ENCODE results near the gene SLC35F1. TPM values are rescaled to one million over a fixed set of nuclear protein-coding genes. Genes with fewer than 3 reads are reported as not detected.

The SLC35F1 gene
- total and polyA plus RNA-seq, 2 donors (not counting 1 experiment from before 2014, with no cell fraction given), result not detected

GRCh38 chr6:118309337-118310093, 402.5 kb downstream of the SLC35F1 start:
- no peaks in the 10 kb centered on the region for H4K20me1 ChIP-seq (ENCODE audit: control insufficient read depth, insufficient read depth, low read length, poor library complexity, severe bottlenecking)
- Mint-ChIP-seq H3K27me3 (peaks cover 3% of the 10 kb centered on the region), H3K4me3 (no peak overlapping the region), H3K4me1 (no peaks in the 10 kb centered on the region), H3K9me3 (ENCODE audit: insufficient read depth) (no peaks in the 10 kb centered on the region), H3K27ac (no peak overlapping the region)
- H3K27me3 ChIP-seq (replicated peaks in 1 of 4; ENCODE audit: control extremely low read depth in 1 of 4, control insufficient read depth in 3 of 4, insufficient read depth in 4 of 4, low read length in 3 of 4), result no peaks in the 10 kb centered on the region
- no peak overlapping the region for H3K27ac ChIP-seq (ENCODE audit: low read length in 2 of 2)
- H3K9ac ChIP-seq (ENCODE audit: low read length), result no peak overlapping the region
- ATAC-seq (ENCODE audit: low read depth) (no peak), DNase-seq (no peak)
- no CpG with 5 or more reads among the region's 2 CpGs for WGBS (ENCODE audit: insufficient coverage)
- ChIA-PET CTCF (interaction anchor here (0.5 kb wide), 1 partner anchor 919 kb away, joined by 3 read pairs; no protein-coding TSS in a partner anchor), POLR2A (no interaction called here)
- no peaks in the 10 kb centered on the region for H3K36me3 ChIP-seq (replicated peaks in 1 of 2; ENCODE audit: control extremely low read depth in 1 of 2, control insufficient read depth in 1 of 2, extremely low read depth in 1 of 2, insufficient read depth in 2 of 2, low read length in 1 of 2)
- no peak overlapping the region for H3K4me2 ChIP-seq (replicated peaks; ENCODE audit: low read depth, low read length, poor library complexity, severe bottlenecking)
- no peaks in the 10 kb centered on the region for H3K9me3 ChIP-seq (ENCODE audit: control extremely low read depth in 1 of 3, control insufficient read depth in 2 of 3, insufficient read depth in 1 of 3, low read length in 2 of 3)
- H2AFZ ChIP-seq (ENCODE audit: insufficient read depth, low read depth, low read length, poor library complexity, severe bottlenecking), result no peak overlapping the region
- no peak overlapping the region for H3K4me3 ChIP-seq (ENCODE audit: control extremely low read depth in 1 of 5, extremely low read depth in 1 of 5, insufficient read depth in 1 of 5, low read depth in 2 of 5, low read length in 4 of 5)
- TF ChIP-seq EZH2 (IDR thresholded peaks at IDR 0.05; ENCODE audit: borderline replicate concordance, insufficient read depth, low read depth, low read length, poor library complexity, severe bottlenecking), result no peak
- TF ChIP-seq, protein P1, sequence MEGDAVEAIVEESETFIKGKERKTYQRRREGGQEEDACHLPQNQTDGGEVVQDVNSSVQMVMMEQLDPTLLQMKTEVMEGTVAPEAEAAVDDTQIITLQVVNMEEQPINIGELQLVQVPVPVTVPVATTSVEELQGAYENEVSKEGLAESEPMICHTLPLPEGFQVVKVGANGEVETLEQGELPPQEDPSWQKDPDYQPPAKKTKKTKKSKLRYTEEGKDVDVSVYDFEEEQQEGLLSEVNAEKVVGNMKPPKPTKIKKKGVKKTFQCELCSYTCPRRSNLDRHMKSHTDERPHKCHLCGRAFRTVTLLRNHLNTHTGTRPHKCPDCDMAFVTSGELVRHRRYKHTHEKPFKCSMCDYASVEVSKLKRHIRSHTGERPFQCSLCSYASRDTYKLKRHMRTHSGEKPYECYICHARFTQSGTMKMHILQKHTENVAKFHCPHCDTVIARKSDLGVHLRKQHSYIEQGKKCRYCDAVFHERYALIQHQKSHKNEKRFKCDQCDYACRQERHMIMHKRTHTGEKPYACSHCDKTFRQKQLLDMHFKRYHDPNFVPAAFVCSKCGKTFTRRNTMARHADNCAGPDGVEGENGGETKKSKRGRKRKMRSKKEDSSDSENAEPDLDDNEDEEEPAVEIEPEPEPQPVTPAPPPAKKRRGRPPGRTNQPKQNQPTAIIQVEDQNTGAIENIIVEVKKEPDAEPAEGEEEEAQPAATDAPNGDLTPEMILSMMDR (IDR thresholded peaks at IDR 0.05), result no peak
- H3K79me2 ChIP-seq (ENCODE audit: control insufficient read depth, insufficient read depth, low read length), result no peaks in the 10 kb centered on the region
- no peaks in the 10 kb centered on the region for H3K4me1 ChIP-seq (ENCODE audit: control insufficient read depth in 2 of 2, insufficient read depth in 2 of 2, low read length in 2 of 2)
- intact Hi-C loops (cut with micrococcal nuclease), result no loop called here

- Histone ChIP-seq H3K4me3 (ENCODE audit: control extremely low read depth in 1 of 5, extremely low read depth in 1 of 5, insufficient read depth in 1 of 5, low read depth in 2 of 5, low read length in 4 of 5) (no peak overlapping the region), H3K27ac (ENCODE audit: low read length in 2 of 2) (no peak overlapping the region), H3K9ac (ENCODE audit: low read length) (no peak overlapping the region), H3K79me2 (ENCODE audit: control insufficient read depth, insufficient read depth, low read length) (no peaks in the 10 kb centered on the region), H3K36me3 (replicated peaks in 1 of 2; ENCODE audit: control extremely low read depth in 1 of 2, control insufficient read depth in 1 of 2, extremely low read depth in 1 of 2, insufficient read depth in 2 of 2, low read length in 1 of 2) (no peaks in the 10 kb centered on the region), H3K4me2 (replicated peaks; ENCODE audit: low read depth, low read length, poor library complexity, severe bottlenecking) (no peak overlapping the region), H3K27me3 (replicated peaks in 1 of 4; ENCODE audit: control extremely low read depth in 1 of 4, control insufficient read depth in 3 of 4, insufficient read depth in 4 of 4, low read length in 3 of 4) (no peaks in the 10 kb centered on the region), H2AFZ (ENCODE audit: insufficient read depth, low read depth, low read length, poor library complexity, severe bottlenecking) (no peak overlapping the region), H4K20me1 (ENCODE audit: control insufficient read depth, insufficient read depth, low read length, poor library complexity, severe bottlenecking) (no peaks in the 10 kb centered on the region), H3K9me3 (ENCODE audit: control extremely low read depth in 1 of 3, control insufficient read depth in 2 of 3, insufficient read depth in 1 of 3, low read length in 2 of 3) (no peaks in the 10 kb centered on the region), H3K4me1 (ENCODE audit: control insufficient read depth in 2 of 2, insufficient read depth in 2 of 2, low read length in 2 of 2) (no peaks in the 10 kb centered on the region)
- Mint-ChIP-seq H3K9me3 (ENCODE audit: insufficient read depth) (no peaks in the 10 kb centered on the region), H3K4me1 (no peaks in the 10 kb centered on the region), H3K27ac (no peak overlapping the region), H3K27me3 (no peaks in the 10 kb centered on the region), H3K4me3 (no peak overlapping the region)
- no peak for TF ChIP-seq EZH2 (IDR thresholded peaks at IDR 0.05; ENCODE audit: borderline replicate concordance, insufficient read depth, low read depth, low read length, poor library complexity, severe bottlenecking)
- TF ChIP-seq, protein P1 (IDR thresholded peaks at IDR 0.05), result no peak
- ChIA-PET POLR2A (no interaction called here), CTCF (no interaction called here)
- intact Hi-C loops (cut with micrococcal nuclease), result no loop called here
- DNase-seq (no peak), ATAC-seq (ENCODE audit: low read depth) (no peak)
- WGBS (ENCODE audit: insufficient coverage), result no CpG with 5 or more reads among the region's 3 CpGs
Measured at GRCh38 chr6:118313208-118313607, 406.1 kb downstream of the SLC35F1 start.
